Testis (tissue), 3 donors: ENCODE data around the gene VPS51. TPM values are rescaled to one million over a fixed set of nuclear protein-coding genes. Genes with fewer than 3 reads are reported as not detected.

Source experiments
- DNase-seq: peaks from one replicate; pipeline ENCODE4 v3.0.0-alpha.2; 2019
- H3K27ac ChIP-seq, 2 donors: fragments of 200-600 bp; sonication (generic); one replicate each; pipeline ENCODE4 v1.5.1; 2019
- H3K27me3 ChIP-seq: fragments of 200-600 bp; sonication (generic); one replicate; pipeline ENCODE4 v1.5.1; 2019
- H3K36me3 ChIP-seq: fragments of 200-600 bp; sonication (generic); one replicate; pipeline ENCODE4 v1.5.1; 2017; ENCODE audit warnings: low read depth; ENCODE audit errors: missing control alignments
- H3K4me1 ChIP-seq: fragments of 200-600 bp; sonication (generic); one replicate; pipeline ENCODE4 v1.5.1; 2019
- H3K4me3 ChIP-seq, 2 donors: fragments of 200-600 bp; sonication (generic); one replicate each; pipeline ENCODE4 v1.5.1; 2017 to 2019
- H3K9me3 ChIP-seq: fragments of 200-600 bp; sonication (generic); one replicate; pipeline ENCODE4 v1.5.1; 2017
- CTCF ChIP-seq, 3 experiments: fragments of 450-650 bp in 2 of 3; fragments of 200-600 bp in 1 of 3; sonication (generic) in 1 of 3; IDR thresholded peaks; one replicate each; pipeline ENCODE4 v1.5.1; 2016 to 2019; ENCODE audit warnings: antibody characterized with exemption in 3 of 3, mild to moderate bottlenecking in 2 of 3, moderate library complexity in 1 of 3
- POLR2A ChIP-seq: fragments of 450-650 bp; IDR thresholded peaks from one replicate; pipeline ENCODE4 v1.6.1; 2017; ENCODE audit warnings: antibody characterized with exemption, mild to moderate bottlenecking, moderate library complexity
- WGBS, 2 donors: methylation state at CpG; one replicate each; pipeline ENCODE4 v1.1.5; 2018; 5-methylcytosine and 5-hydroxymethylcytosine counted together
- intact Hi-C: fragments of 100-400 bp; cut with DNase I; formaldehyde crosslinking; loops from one replicate; pipeline ENCODE4 v1.15.1; 2023; ENCODE audit warnings: low total_unique reads
- polyA plus RNA-seq: library from polyadenylated mRNA; stranded (reverse); fragments of 350-450 nt; fragmentation: Illumina TruSeq; extraction: RNeasy Lipid Tissue Mini Kit (QIAGEN cat#74804); gene quantifications from one replicate; pipeline ENCODE4 v1.2.3, GENCODE V29; 2014; ENCODE audit warnings: low read depth, low replicate concordance; ENCODE audit not compliant: insufficient read depth
- total RNA-seq, 2 donors: library from RNA; depleted of rRNA; stranded (reverse); fragments of >200 nt; gene quantifications; one replicate each; pipeline ENCODE4 v1.2.3, GENCODE V29; 2016

The VPS51 gene
- total and polyA plus RNA-seq, 3 donors from 2014 or later: 91.1 to 252 (median 173) TPM

- intact Hi-C loops: no loop called here
- TF ChIP-seq CTCF (IDR thresholded peaks at IDR 0.05): no peak
- TF ChIP-seq POLR2A: no peak
- Histone ChIP-seq H3K27me3 (no peaks in the 10 kb centered on the region), H3K27ac (no peak overlapping the region), H3K4me1 (peaks cover 8% of the 10 kb centered on the region), H3K4me3 (no peak overlapping the region), H3K9me3 (no peaks in the 10 kb centered on the region), H3K36me3 (no peaks in the 10 kb centered on the region)
- WGBS, 2 donors: 82 to 84% methylated on average over 8 of the region's 8 CpGs
- DNase-seq: no peak
Observed at GRCh38 chr11:65102142-65103095, 6.4 kb downstream of the VPS51 start.

- intact Hi-C loops: no loop called here
- Histone ChIP-seq H3K27ac (peak overlapping the region; percentile 26 to 68), H3K36me3 (no peaks in the 10 kb centered on the region), H3K4me1 (peaks cover 7% of the 10 kb centered on the region), H3K27me3 (no peaks in the 10 kb centered on the region), H3K9me3 (no peaks in the 10 kb centered on the region), H3K4me3 (no peak overlapping the region)
- no peak for DNase-seq
- TF ChIP-seq POLR2A: no peak
- TF ChIP-seq CTCF (IDR thresholded peaks at IDR 0.05): no peak
Observed at GRCh38 chr11:65103476-65103875, 7.5 kb downstream of the VPS51 start.

- Histone ChIP-seq H3K4me1 (peaks cover 7% of the 10 kb centered on the region), H3K4me3 (no peak overlapping the region), H3K9me3 (no peaks in the 10 kb centered on the region), H3K27ac (peak overlapping the region; percentile 15 to 26), H3K27me3 (no peaks in the 10 kb centered on the region), H3K36me3 (no peaks in the 10 kb centered on the region)
- intact Hi-C loops: no loop called here
- no peak for DNase-seq
- no peak for TF ChIP-seq CTCF (IDR thresholded peaks at IDR 0.05)
- WGBS, 2 donors: 65 to 69% methylated on average over 4 of the region's 4 CpGs
Observed at GRCh38 chr11:65104628-65105027, 8.6 kb downstream of the VPS51 start.

- Histone ChIP-seq H3K9me3 (no peaks in the 10 kb centered on the region), H3K36me3 (no peaks in the 10 kb centered on the region), H3K4me3 (no peak overlapping the region), H3K4me1 (peaks cover 10% of the 10 kb centered on the region), H3K27me3 (no peaks in the 10 kb centered on the region), H3K27ac (no peak overlapping the region)
- no peak for TF ChIP-seq CTCF (IDR thresholded peaks at IDR 0.05)
- no peak for TF ChIP-seq POLR2A
- intact Hi-C loops: no loop called here
- DNase-seq: no peak
- WGBS, 2 donors: 58 to 85% methylated on average over 14 to 15 of the region's 15 CpGs
Observed at GRCh38 chr11:65107078-65107477, 11.1 kb downstream of the VPS51 start.
